ENCODE data around the gene SYCP2.

The SYCP2 gene

DNA sequence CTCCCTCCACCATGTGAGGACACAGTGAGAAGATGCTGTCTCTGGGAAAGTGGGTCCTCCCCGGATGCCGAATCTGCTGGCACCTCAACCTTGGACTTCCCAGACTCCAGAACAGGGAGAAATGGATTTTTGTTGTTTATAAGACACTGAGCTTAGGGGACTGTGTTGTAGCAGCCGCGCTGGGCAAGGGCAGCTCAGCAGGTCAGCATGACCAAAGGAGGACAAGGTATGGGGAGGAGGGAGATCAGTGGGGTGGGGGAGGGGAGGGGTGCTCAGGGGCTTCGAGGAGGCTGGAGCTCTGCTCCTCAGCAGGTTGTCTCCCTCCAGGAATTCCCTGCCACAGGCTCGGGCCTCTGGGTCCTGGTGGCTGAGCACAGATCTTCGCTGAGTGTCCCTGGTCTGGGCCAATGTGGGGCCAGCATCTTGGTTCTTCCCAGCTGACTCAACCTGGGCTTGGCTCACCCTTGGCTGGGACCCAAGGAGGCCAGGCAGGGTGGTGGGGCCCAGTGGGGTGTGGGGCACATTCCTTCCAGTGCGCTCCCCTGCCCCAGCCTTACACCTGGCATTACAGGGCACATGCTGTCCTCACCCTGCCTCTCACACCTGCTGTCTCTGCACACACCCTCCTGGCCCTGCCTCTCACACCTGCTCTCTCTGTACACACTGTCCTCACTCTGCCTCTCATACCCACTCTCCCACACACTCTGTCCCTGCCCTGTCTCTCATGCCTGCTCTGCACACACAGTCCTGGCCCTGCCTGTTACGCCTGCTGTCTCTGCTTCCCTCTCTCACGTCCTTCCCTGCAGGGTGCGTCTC is 107.3 kb downstream of the SYCP2 start:
- no peaks in the 10 kb centered on the region for H3K36me3 Mint-ChIP-seq
- no peak overlapping the region for H3K27ac Mint-ChIP-seq
- H3K4me1 Mint-ChIP-seq: no peaks in the 10 kb centered on the region
- H3K27me3 Mint-ChIP-seq: peaks cover 6% of the 10 kb centered on the region
- no peak overlapping the region for H3K4me3 Mint-ChIP-seq
- H3K9me3 Mint-ChIP-seq: no peaks in the 10 kb centered on the region

- H3K27me3 Mint-ChIP-seq: peaks cover 6% of the 10 kb centered on the region
- no peak overlapping the region for H3K27ac Mint-ChIP-seq
- no peaks in the 10 kb centered on the region for H3K4me1 Mint-ChIP-seq
- no peaks in the 10 kb centered on the region for H3K36me3 Mint-ChIP-seq
- H3K9me3 Mint-ChIP-seq: no peaks in the 10 kb centered on the region
- H3K4me3 Mint-ChIP-seq: no peak overlapping the region
These were observed 107.9 kb downstream of the SYCP2 start for GRCh38 chr20:59825563-59825920.

DNA sequence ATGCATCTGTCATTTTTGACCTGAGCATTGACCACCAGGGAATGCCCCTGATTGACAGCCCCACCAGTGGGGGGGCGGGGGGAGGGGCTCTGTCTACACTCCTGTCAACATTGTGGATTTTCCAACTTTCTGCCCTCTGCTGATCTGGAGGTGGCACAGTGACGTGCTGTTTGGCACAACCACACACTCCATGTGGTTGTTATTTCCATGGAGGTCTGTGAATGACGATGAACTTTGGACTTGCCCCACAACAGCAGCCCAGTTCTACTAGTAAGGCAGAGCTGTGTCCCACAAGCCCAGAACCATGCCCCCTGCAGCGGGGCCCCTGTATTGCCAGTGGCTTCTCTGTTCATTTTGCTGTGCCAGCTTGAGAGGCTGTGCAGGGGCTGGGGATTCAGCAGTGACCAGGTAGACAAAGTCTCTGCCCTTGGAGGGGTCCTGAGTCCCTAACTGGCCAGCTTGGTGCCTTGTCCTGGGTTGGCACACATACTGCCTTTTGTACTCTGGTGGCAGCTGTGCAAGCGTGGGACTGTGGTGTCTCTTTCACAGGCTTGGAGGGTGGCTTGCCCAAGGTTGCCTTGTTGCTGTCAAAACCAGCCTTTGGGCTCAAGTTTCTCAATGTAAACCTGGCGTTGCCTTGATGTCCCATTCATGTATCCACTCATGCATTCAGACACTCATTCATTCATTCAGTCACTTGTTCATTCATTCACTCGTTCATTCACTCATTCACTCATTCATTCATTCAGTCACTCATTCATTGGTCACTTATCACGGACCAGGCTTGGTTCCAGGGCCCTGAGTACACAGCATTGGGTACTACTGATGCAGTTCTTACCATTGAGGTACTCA is 108.5 kb downstream of the SYCP2 start:
- H3K36me3 Mint-ChIP-seq: no peaks in the 10 kb centered on the region
- H3K4me1 Mint-ChIP-seq: no peaks in the 10 kb centered on the region
- H3K27me3 Mint-ChIP-seq: peaks cover 6% of the 10 kb centered on the region
- H3K27ac Mint-ChIP-seq: no peak overlapping the region
- H3K9me3 Mint-ChIP-seq: no peaks in the 10 kb centered on the region
- H3K4me3 Mint-ChIP-seq: no peak overlapping the region

GRCh38 chr20:59823491-59824259 is 109.8 kb downstream of the SYCP2 start:
- H3K4me3 Mint-ChIP-seq: no peak overlapping the region
- H3K27ac Mint-ChIP-seq: no peak overlapping the region
- H3K4me1 Mint-ChIP-seq: no peaks in the 10 kb centered on the region
- peaks cover 6% of the 10 kb centered on the region for H3K27me3 Mint-ChIP-seq
- no peaks in the 10 kb centered on the region for H3K36me3 Mint-ChIP-seq
- no peaks in the 10 kb centered on the region for H3K9me3 Mint-ChIP-seq

GRCh38 chr20:59823030-59823423 is 110.4 kb downstream of the SYCP2 start:
- Mint-ChIP-seq H3K4me3 (no peak overlapping the region), H3K36me3 (no peaks in the 10 kb centered on the region), H3K4me1 (no peaks in the 10 kb centered on the region), H3K9me3 (no peaks in the 10 kb centered on the region), H3K27me3 (peaks cover 4% of the 10 kb centered on the region), H3K27ac (no peak overlapping the region)

- no peaks in the 10 kb centered on the region for H3K4me1 Mint-ChIP-seq
- H3K27ac Mint-ChIP-seq: no peak overlapping the region
- H3K9me3 Mint-ChIP-seq: no peaks in the 10 kb centered on the region
- no peaks in the 10 kb centered on the region for H3K36me3 Mint-ChIP-seq
- H3K4me3 Mint-ChIP-seq: no peak overlapping the region
- peaks cover 4% of the 10 kb centered on the region for H3K27me3 Mint-ChIP-seq
These were observed 111.0 kb downstream of the SYCP2 start for GRCh38 chr20:59822291-59823029.

GRCh38 chr20:59821788-59822187 is 111.6 kb downstream of the SYCP2 start:
- H3K27me3 Mint-ChIP-seq: peaks cover 4% of the 10 kb centered on the region
- H3K9me3 Mint-ChIP-seq: no peaks in the 10 kb centered on the region
- no peak overlapping the region for H3K4me3 Mint-ChIP-seq
- no peaks in the 10 kb centered on the region for H3K4me1 Mint-ChIP-seq
- H3K36me3 Mint-ChIP-seq: no peaks in the 10 kb centered on the region
- H3K27ac Mint-ChIP-seq: no peak overlapping the region

- Mint-ChIP-seq H3K9me3 (no peaks in the 10 kb centered on the region), H3K27me3 (peaks cover 4% of the 10 kb centered on the region), H3K27ac (no peak overlapping the region), H3K36me3 (no peaks in the 10 kb centered on the region), H3K4me3 (no peak overlapping the region), H3K4me1 (no peaks in the 10 kb centered on the region)
These were observed 112.2 kb downstream of the SYCP2 start for GRCh38 chr20:59821201-59821600.

DNA sequence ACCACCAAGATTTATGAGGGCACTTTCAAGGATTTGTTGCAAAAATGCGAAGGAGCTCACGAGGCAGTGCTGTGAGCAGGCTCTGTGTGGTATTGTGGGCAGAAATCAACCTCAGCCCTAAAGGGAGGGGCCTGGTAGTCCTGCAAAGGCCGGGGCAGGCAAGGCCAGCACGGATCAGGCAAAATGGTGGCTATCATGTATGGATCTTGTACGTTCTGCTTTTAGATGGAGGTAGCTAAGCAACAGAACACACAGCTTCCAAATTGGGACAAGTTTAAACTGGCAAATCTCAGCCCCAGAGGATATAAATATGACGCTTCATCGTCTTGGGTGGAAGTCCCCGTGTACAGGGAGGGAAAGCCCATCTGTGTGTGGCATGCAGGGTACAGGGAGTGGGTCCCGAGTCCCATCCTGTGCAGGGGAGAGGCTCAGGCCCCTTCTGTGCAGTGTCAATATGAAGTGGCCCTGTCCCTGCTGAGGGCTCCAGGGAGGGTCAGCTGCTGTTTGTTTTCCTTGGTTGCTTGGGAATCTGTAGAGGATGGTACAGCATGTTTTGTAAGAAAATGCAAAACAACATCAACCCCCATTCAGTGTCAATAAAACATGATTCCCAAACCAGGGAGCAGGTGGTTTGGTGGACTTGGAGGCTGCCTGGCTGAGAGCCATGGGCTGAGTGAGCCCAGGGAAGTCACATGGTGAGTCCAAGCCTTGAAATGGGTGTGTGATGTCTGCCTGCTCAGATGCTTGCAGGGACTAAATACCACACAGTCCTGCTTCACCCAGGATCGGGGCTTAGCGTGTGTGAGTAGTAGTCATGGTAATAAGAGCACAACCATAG is 113.0 kb downstream of the SYCP2 start:
- Mint-ChIP-seq H3K9me3 (no peaks in the 10 kb centered on the region), H3K4me3 (no peak overlapping the region), H3K27ac (no peak overlapping the region), H3K4me1 (no peaks in the 10 kb centered on the region), H3K27me3 (peaks cover 4% of the 10 kb centered on the region), H3K36me3 (no peaks in the 10 kb centered on the region)

GRCh38 chr20:59819496-59820203 is 113.8 kb downstream of the SYCP2 start:
- Mint-ChIP-seq H3K36me3 (no peaks in the 10 kb centered on the region), H3K27ac (no peak overlapping the region), H3K4me3 (no peak overlapping the region), H3K9me3 (no peaks in the 10 kb centered on the region), H3K4me1 (no peaks in the 10 kb centered on the region), H3K27me3 (peaks cover 4% of the 10 kb centered on the region)

DNA sequence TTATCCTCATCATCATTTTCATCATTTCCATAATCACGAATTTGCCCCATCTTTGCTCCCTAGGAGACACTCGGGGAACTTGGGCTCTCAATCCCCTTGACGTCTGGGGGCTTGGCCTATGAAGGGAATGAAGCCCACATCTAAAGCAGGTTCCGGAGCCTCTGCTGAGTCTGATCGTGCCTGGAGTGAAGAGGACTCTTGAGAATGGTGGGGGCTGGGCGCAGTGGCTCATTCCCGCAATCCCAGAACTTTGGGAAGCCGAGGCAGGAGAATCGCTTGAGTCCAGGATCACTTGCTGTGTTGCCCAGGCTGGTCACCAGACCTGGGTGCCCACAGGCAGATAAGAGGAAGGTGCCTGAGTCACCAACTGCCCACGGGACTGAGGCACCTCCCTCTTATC is 114.5 kb downstream of the SYCP2 start:
- Mint-ChIP-seq H3K36me3 (no peaks in the 10 kb centered on the region), H3K27me3 (peaks cover 4% of the 10 kb centered on the region), H3K4me3 (no peak overlapping the region), H3K4me1 (no peaks in the 10 kb centered on the region), H3K27ac (no peak overlapping the region), H3K9me3 (no peaks in the 10 kb centered on the region)

- Mint-ChIP-seq H3K27me3 (peaks cover 4% of the 10 kb centered on the region), H3K4me3 (no peak overlapping the region), H3K9me3 (no peaks in the 10 kb centered on the region), H3K27ac (no peak overlapping the region), H3K4me1 (no peaks in the 10 kb centered on the region), H3K36me3 (no peaks in the 10 kb centered on the region)
These were observed 115.4 kb downstream of the SYCP2 start for GRCh38 chr20:59817846-59818615.

GRCh38 chr20:59817406-59817805 is 116.0 kb downstream of the SYCP2 start:
- H3K4me1 Mint-ChIP-seq: no peaks in the 10 kb centered on the region
- no peaks in the 10 kb centered on the region for H3K9me3 Mint-ChIP-seq
- no peak overlapping the region for H3K27ac Mint-ChIP-seq
- H3K27me3 Mint-ChIP-seq: peaks cover 4% of the 10 kb centered on the region
- H3K36me3 Mint-ChIP-seq: no peaks in the 10 kb centered on the region
- H3K4me3 Mint-ChIP-seq: no peak overlapping the region

Measured in activated naive CD4-positive, alpha-beta T cell treated with anti-CD3 and anti-CD28 coated beads, Interleukin-2, amount 50 U/mL, for 24 hours (primary cell).